GM11168 (cell line): Measurements from ENCODE around the gene ACOT4.
"Not testable (repeated sequence)": the region's sequence is repeated elsewhere in the genome, so short reads cannot be mapped to it uniquely, and the experiment has no call there.

Experiments used
- in situ Hi-C: fragments of 300-500 bp; cut with MboI; formaldehyde crosslinking; loops from one replicate; pipeline ENCODE4 v1.12.0; 2022; ENCODE audit warnings: low sequenced_read_pairs; ENCODE audit not compliant: unreplicated experiment

Gene ACOT4

GRCh38 chr14:73627151-73627558, 35.5 kb downstream of the ACOT4 start:
- in situ Hi-C loops, result loop anchor here (5.0 kb wide), 1 partner anchor 115 kb away; no protein-coding TSS in a partner anchor

GRCh38 chr14:73630009-73630780, 38.5 kb downstream of the ACOT4 start:
- in situ Hi-C loops, result no loop called here

GRCh38 chr14:73633116-73634010, 41.7 kb downstream of the ACOT4 start:
- in situ Hi-C loops, result no loop called here

GRCh38 chr14:73634011-73634833, 42.5 kb downstream of the ACOT4 start:
- in situ Hi-C loops, result no loop called here

GRCh38 chr14:73636355-73636754, 44.7 kb downstream of the ACOT4 start:
- in situ Hi-C loops, result not testable (repeated sequence)

GRCh38 chr14:73637830-73638229, 46.2 kb downstream of the ACOT4 start:
- in situ Hi-C loops, result no loop called here

GRCh38 chr14:73640796-73641365, 49.2 kb downstream of the ACOT4 start:
- in situ Hi-C loops, result no loop called here

- in situ Hi-C loops, result no loop called here
Observed at GRCh38 chr14:73644531-73645247, 53.0 kb downstream of the ACOT4 start, which contains the start of gene DNAL1. TSS of gene DNAL1 (plus strand) at chr14:73644986. CDS start at chr14:73645040, 54 bp downstream.

GRCh38 chr14:73645248-73645610, 53.6 kb downstream of the ACOT4 start:
- in situ Hi-C loops, result no loop called here
